K562 (cell line): Measurements from ENCODE around the gene NCDN. TPM values are rescaled to one million over a fixed set of nuclear protein-coding genes. Genes with fewer than 3 reads are reported as not detected.

Experiments used
- CBX2 ChIP-seq: fragments of 200-600 bp; sonication (generic); IDR thresholded peaks from one replicate; pipeline ENCODE4 v1.6.1; 2012; ENCODE audit warnings: mild to moderate bottlenecking, low read length, inconsistent platforms; ENCODE audit not compliant: insufficient read depth, poor library complexity, severe bottlenecking
- CTBP1 ChIP-seq: fragments of 450-650 bp; IDR thresholded peaks from 2 replicates; pipeline ENCODE4 v1.6.1; 2016; ENCODE audit warnings: borderline replicate concordance
- ELF4 ChIP-seq: fragments of 450-650 bp; formaldehyde crosslinking; IDR thresholded peaks from 2 replicates; pipeline ENCODE4 v1.4.0; 2022; ENCODE audit warnings: missing genetic modification characterization
- JUN ChIP-seq, 2 experiments: sonication (generic) in 1 of 2; formaldehyde crosslinking in 1 of 2; IDR thresholded peaks; 2 replicates each; pipeline versions ENCODE4 v1.6.1 to v1.8.0; 2012 to 2022; ENCODE audit warnings: borderline replicate concordance in 2 of 2, mild to moderate bottlenecking in 2 of 2, improper control_type of control experiment in 1 of 2, low read depth in 1 of 2, low read length in 1 of 2, missing genetic modification reagents in 1 of 2
- KAT2B ChIP-seq: IDR thresholded peaks from one replicate; pipeline ENCODE4 v1.6.1; 2012; ENCODE audit warnings: low read depth, mild to moderate bottlenecking, control low read depth, inconsistent platforms, low read length, moderate library complexity
- MEIS2 ChIP-seq: fragments of 450-650 bp; IDR thresholded peaks from 2 replicates; pipeline ENCODE4 v1.6.1; 2014; ENCODE audit warnings: mild to moderate bottlenecking; ENCODE audit not compliant: partially characterized antibody
- MYNN ChIP-seq, 2 experiments: sonication (generic); formaldehyde crosslinking in 1 of 2; IDR thresholded peaks; 2 replicates each; pipeline versions ENCODE4 v1.5.0 to v1.6.1; 2016 to 2020; ENCODE audit warnings: antibody characterized with exemption in 1 of 2, missing genetic modification reagents in 1 of 2
- OTX1 ChIP-seq: fragments of 450-650 bp; formaldehyde crosslinking; IDR thresholded peaks from 2 replicates; pipeline ENCODE4 v1.4.0; 2022; ENCODE audit warnings: mild to moderate bottlenecking
- POLR2H ChIP-seq: IDR thresholded peaks from 2 replicates; pipeline ENCODE4 v1.6.1; 2016; ENCODE audit warnings: missing genetic modification characterization, low read depth, mild to moderate bottlenecking, control low read depth, missing compliant biosample characterization, moderate library complexity
- STAG1 ChIP-seq: sonication (generic); formaldehyde crosslinking; IDR thresholded peaks from 2 replicates; pipeline ENCODE4 v1.5.0; 2020; ENCODE audit warnings: missing genetic modification reagents, borderline replicate concordance
- XRCC3 ChIP-seq: fragments of 450-650 bp; IDR thresholded peaks from 2 replicates; pipeline ENCODE4 v1.6.1; 2017; ENCODE audit warnings: mild to moderate bottlenecking, moderate library complexity
- ZBTB40 ChIP-seq, 2 experiments: fragments of 450-650 bp in 1 of 2; sonication (generic) in 1 of 2; formaldehyde crosslinking in 1 of 2; IDR thresholded peaks; 2 replicates each; pipeline versions ENCODE4 v1.7.1 to v1.9.0; 2016 to 2022; ENCODE audit warnings: inconsistent platforms in 1 of 2, mild to moderate bottlenecking in 1 of 2, missing genetic modification reagents in 1 of 2
- ZFPM2 ChIP-seq: fragments of 250-450 bp; sonication (Bioruptor Pico); IDR thresholded peaks from 2 replicates; pipeline ENCODE4 v1.5.1; 2022; ENCODE audit warnings: mild to moderate bottlenecking
- ZNF431 ChIP-seq: sonication (generic); formaldehyde crosslinking; IDR thresholded peaks from 2 replicates; pipeline ENCODE4 v1.8.0; 2022; ENCODE audit warnings: mild to moderate bottlenecking, missing genetic modification reagents
- ZNF583 ChIP-seq: fragments of 250-450 bp; sonication (Bioruptor Pico); IDR thresholded peaks from 2 replicates; pipeline ENCODE4 v1.4.0; 2020
- polyA plus RNA-seq, 8 experiments: library from polyadenylated mRNA; depleted of rRNA in 4 of 8; stranded (reverse) in 5 of 8; unstranded in 3 of 8; fragments of >200 nt; fragmentation: Nextera tagmentation in 2 of 8; fragmentation: Illumina TruSeq in 1 of 8; extraction: Ambion mirVana in 2 of 8; extraction: Trizol in 1 of 8; gene quantifications; 2 replicates each; pipeline versions ENCODE4 v1.2.1 to v1.2.3, GENCODE V29; 2011 to 2014; ENCODE audit warnings: inconsistent platforms in 1 of 8, missing spikeins in 1 of 8
- total RNA-seq, 7 experiments: library from RNA; depleted of rRNA in 6 of 7; stranded (reverse); fragments of >200 nt in 6 of 7; fragmentation: Illumina TruSeq in 2 of 7; extraction: Trizol in 2 of 7; gene quantifications; 2 replicates each; pipeline versions ENCODE4 v1.2.1 to v1.2.3, GENCODE V29; 2011 to 2021; ENCODE audit warnings: low replicate concordance in 1 of 7
- TF ChIP-seq, protein P1 (sequence below): fragments of 250-450 bp; sonication (Bioruptor Pico); IDR thresholded peaks from 2 replicates; pipeline ENCODE4 v1.5.0; 2021
- TF ChIP-seq, protein P2 (sequence below): sonication (generic); formaldehyde crosslinking; IDR thresholded peaks from 2 replicates; pipeline ENCODE4 v1.8.1; 2022; ENCODE audit warnings: missing genetic modification reagents

Gene NCDN
- total and polyA plus RNA-seq, 9 of the 15 experiments (the other 6 are each of a cell fraction or from before 2014, with no cell fraction given), result 1.9 to 35.1 (median 10.7) TPM

GRCh38 chr1:35568975-35569395 lies 11.4 kb downstream of the NCDN start (continued):
- TF ChIP-seq ZBTB40 (IDR thresholded peaks at IDR 0.05), result no peak
- no peak for TF ChIP-seq ZBTB40 (CRISPR knock-in tag; IDR thresholded peaks at IDR 0.05)
- TF ChIP-seq JUN (IDR thresholded peaks at IDR 0.05; ENCODE audit: borderline replicate concordance, low read depth, low read length), result no peak
- no peak for TF ChIP-seq JUN (CRISPR knock-in tag; IDR thresholded peaks at IDR 0.05; ENCODE audit: borderline replicate concordance)
- TF ChIP-seq ZNF583, result no peak
- no peak for TF ChIP-seq ELF4
- TF ChIP-seq OTX1 (CRISPR knock-in tag), result no peak
- TF ChIP-seq, protein P1, sequence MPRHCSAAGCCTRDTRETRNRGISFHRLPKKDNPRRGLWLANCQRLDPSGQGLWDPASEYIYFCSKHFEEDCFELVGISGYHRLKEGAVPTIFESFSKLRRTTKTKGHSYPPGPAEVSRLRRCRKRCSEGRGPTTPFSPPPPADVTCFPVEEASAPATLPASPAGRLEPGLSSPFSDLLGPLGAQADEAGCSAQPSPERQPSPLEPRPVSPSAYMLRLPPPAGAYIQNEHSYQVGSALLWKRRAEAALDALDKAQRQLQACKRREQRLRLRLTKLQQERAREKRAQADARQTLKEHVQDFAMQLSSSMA, result no peak
- peak; percentile 21; the same call in 1 of the 2 replicates for TF ChIP-seq CTBP1
- no peak for TF ChIP-seq MEIS2
- TF ChIP-seq ZNF431 (CRISPR knock-in tag), result no peak
- TF ChIP-seq POLR2H (tag), result no peak
- TF ChIP-seq ZFPM2, result no peak
- TF ChIP-seq MYNN (IDR thresholded peaks at IDR 0.05), result 0 out of 2 replicates have a peak, but pooled peaks have one; percentile 14
- TF ChIP-seq MYNN (CRISPR knock-in tag; IDR thresholded peaks at IDR 0.05), result no peak
- peak; percentile 90 for TF ChIP-seq STAG1
- TF ChIP-seq XRCC3, result no peak
- TF ChIP-seq, protein P2, sequence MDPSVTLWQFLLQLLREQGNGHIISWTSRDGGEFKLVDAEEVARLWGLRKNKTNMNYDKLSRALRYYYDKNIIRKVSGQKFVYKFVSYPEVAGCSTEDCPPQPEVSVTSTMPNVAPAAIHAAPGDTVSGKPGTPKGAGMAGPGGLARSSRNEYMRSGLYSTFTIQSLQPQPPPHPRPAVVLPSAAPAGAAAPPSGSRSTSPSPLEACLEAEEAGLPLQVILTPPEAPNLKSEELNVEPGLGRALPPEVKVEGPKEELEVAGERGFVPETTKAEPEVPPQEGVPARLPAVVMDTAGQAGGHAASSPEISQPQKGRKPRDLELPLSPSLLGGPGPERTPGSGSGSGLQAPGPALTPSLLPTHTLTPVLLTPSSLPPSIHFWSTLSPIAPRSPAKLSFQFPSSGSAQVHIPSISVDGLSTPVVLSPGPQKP, result no peak
- no peak for TF ChIP-seq CBX2
- TF ChIP-seq KAT2B, result no peak
